K562 (cell line): ENCODE data around the gene ERFL. TPM values are rescaled to one million over a fixed set of nuclear protein-coding genes. Genes with fewer than 3 reads are reported as not detected.

Source experiments
- ATAC-seq: fragments of 200-7000 bp; cut with Tn5 transposase; 3 replicates; pipeline ENCODE4 v1.9.1; 2020; ENCODE audit warnings: moderate library complexity
- BruUV-seq: library from RNA; stranded (reverse); fragments of 400-500 nt; replicated peaks from 2 replicates; lab custom pipeline; 2021; lab: Mats Ljungman, UMichigan
- CTCF ChIA-PET: fragments of 300-600 bp; formaldehyde crosslinking; extraction: SDS; loops from one replicate; lab custom pipeline; 2021; ENCODE audit warnings: low intra/inter-chr PET ratio; lab: Yijun Ruan, JAX
- POLR2A ChIA-PET: fragments of 300-600, 350-650 bp; sonication (Branson Sonifier 250); formaldehyde crosslinking; extraction: SDS; loops from one replicate; lab custom pipeline; 2021; ENCODE audit warnings: antibody characterized with exemption, inconsistent platforms; lab: Yijun Ruan, JAX
- DNase-seq, 4 experiments: peaks; one replicate each; pipeline versions ENCODE4 v3.0.0 to v3.0.0-alpha.2; 2011 to 2018; ENCODE audit warnings: low spot score in 3 of 4, mixed read lengths in 3 of 4; ENCODE audit errors: extremely low read depth in 1 of 4
- FAIRE-seq: peaks from 2 replicates; lab custom pipeline; 2011; peaks lifted over from hg19 to GRCh38; lab: Jason Lieb, UNC
- H2AFZ ChIP-seq: 2 replicates; pipeline ENCODE4 v1.6.0; 2011; ENCODE audit warnings: low read depth, low read length, control low read depth, inconsistent platforms
- H3K27ac ChIP-seq: fragments of 200-600 bp; 3 replicates; pipeline ENCODE4 v1.8.0; 2011; ENCODE audit warnings: low read depth, mild to moderate bottlenecking, control low read depth, inconsistent platforms, low read length, moderate library complexity, mixed read lengths; ENCODE audit errors: extremely low read depth
- H3K27me3 ChIP-seq, 2 experiments: fragments of 300-600 bp in 1 of 2; 2 replicates in 1 of 2; 3 replicates in 1 of 2; pipeline versions ENCODE4 v1.6.0 to v1.8.0; 2011; ENCODE audit warnings: inconsistent platforms in 2 of 2, low read length in 2 of 2, mild to moderate bottlenecking in 1 of 2, mixed read lengths in 1 of 2, moderate library complexity in 1 of 2; ENCODE audit not compliant: control insufficient read depth in 2 of 2, insufficient read depth in 2 of 2
- H3K36me3 ChIP-seq: fragments of 300-600 bp; 3 replicates; pipeline ENCODE4 v1.8.0; 2011; ENCODE audit warnings: mild to moderate bottlenecking, low read length, inconsistent platforms; ENCODE audit not compliant: control insufficient read depth, insufficient read depth
- H3K4me1 ChIP-seq, 2 experiments: fragments of 200-600 bp in 1 of 2; replicated peaks in 1 of 2; 2 replicates in 1 of 2; 3 replicates in 1 of 2; pipeline versions ENCODE4 v1.5.1 to v1.8.0; 2011; ENCODE audit warnings: inconsistent platforms in 2 of 2, low read length in 2 of 2, mild to moderate bottlenecking in 1 of 2, mixed read lengths in 1 of 2, moderate library complexity in 1 of 2; ENCODE audit not compliant: control insufficient read depth in 2 of 2, insufficient read depth in 2 of 2
- H3K4me2 ChIP-seq: 2 replicates; pipeline ENCODE4 v1.6.1; 2011; ENCODE audit warnings: low read length, control low read depth, inconsistent platforms, mixed read lengths; ENCODE audit not compliant: insufficient read depth
- H3K4me3 ChIP-seq: fragments of 200-600 bp; sonication (generic), shearing (Covaris generic); 2 replicates; pipeline ENCODE4 v1.5.1; 2016; ENCODE audit warnings: control low read depth, inconsistent platforms
- H3K79me2 ChIP-seq: fragments of 200-600 bp; 3 replicates; pipeline ENCODE4 v1.8.0; 2011; ENCODE audit warnings: low read length, inconsistent platforms; ENCODE audit not compliant: control insufficient read depth, insufficient read depth
- H3K9ac ChIP-seq, 2 experiments: 2 replicates each; pipeline versions ENCODE4 v1.6.0 to v1.6.1; 2011; ENCODE audit warnings: low read depth in 2 of 2, low read length in 2 of 2, control low read depth in 1 of 2, inconsistent platforms in 1 of 2, mild to moderate bottlenecking in 1 of 2, mixed read lengths in 1 of 2; ENCODE audit not compliant: insufficient read depth in 1 of 2
- H3K9me1 ChIP-seq: one replicate; pipeline ENCODE4 v1.6.0; 2011; ENCODE audit warnings: inconsistent platforms, mild to moderate bottlenecking, low read length, moderate library complexity; ENCODE audit not compliant: control insufficient read depth, insufficient read depth
- H3K9me3 ChIP-seq: replicated peaks from 2 replicates; pipeline ENCODE4 v1.5.1; 2011; ENCODE audit warnings: low read depth, low read length, inconsistent platforms; ENCODE audit not compliant: control insufficient read depth, insufficient read depth
- H4K20me1 ChIP-seq: replicated peaks from 2 replicates; pipeline ENCODE4 v1.6.1; 2011; ENCODE audit warnings: low read length, inconsistent platforms, mixed read lengths; ENCODE audit not compliant: control insufficient read depth, insufficient read depth
- CEBPG ChIP-seq, 3 experiments: fragments of 200-800 bp in 1 of 3; sonication (Bioruptor generic) in 1 of 3; sonication (generic) in 1 of 3; formaldehyde crosslinking in 1 of 3; IDR thresholded peaks in 2 of 3; conservative IDR thresholded peaks in 1 of 3; 2 replicates each; pipeline versions ENCODE4 v1.6.1 to v1.8.0; 2016 to 2022; ENCODE audit warnings: missing compliant biosample characterization in 2 of 3, missing genetic modification characterization in 2 of 3, mild to moderate bottlenecking in 1 of 3, missing genetic modification reagents in 1 of 3
- FOXA3 ChIP-seq, 2 experiments: fragments of 450-650 bp in 1 of 2; sonication (generic) in 1 of 2; formaldehyde crosslinking; IDR thresholded peaks in 1 of 2; conservative IDR thresholded peaks in 1 of 2; 2 replicates each; pipeline versions ENCODE4 v1.4.0 to v1.8.0; 2020 to 2022; ENCODE audit warnings: mild to moderate bottlenecking in 2 of 2, missing genetic modification reagents in 1 of 2
- HLTF ChIP-seq: fragments of 450-650 bp; IDR thresholded peaks from 2 replicates; pipeline ENCODE4 v1.6.1; 2016
- IRF2 ChIP-seq: sonication (generic); formaldehyde crosslinking; IDR thresholded peaks from 2 replicates; pipeline ENCODE4 v1.8.1; 2022; ENCODE audit warnings: mild to moderate bottlenecking, missing genetic modification reagents
- PCBP2 ChIP-seq: fragments of 200-400 bp; formaldehyde crosslinking; IDR thresholded peaks from 2 replicates; pipeline ENCODE4 v1.6.1; 2018; ENCODE audit warnings: low read length, low read depth, mild to moderate bottlenecking, moderate library complexity; ENCODE audit not compliant: poor library complexity, severe bottlenecking
- ZNF165 ChIP-seq: fragments of 250-450 bp; sonication (Bioruptor Pico); IDR thresholded peaks from 2 replicates; pipeline ENCODE4 v1.4.0; 2020; ENCODE audit warnings: borderline replicate concordance
- WGBS: fragments of 100-300 bp; shearing (Covaris generic); methylation state at CpG from one replicate; pipeline ENCODE4 v1.1.6; 2016; ENCODE audit warnings: low coverage, mixed read lengths; ENCODE audit not compliant: insufficient coverage; ENCODE audit errors: missing lambda C conversion rate; 5-methylcytosine and 5-hydroxymethylcytosine counted together
- in situ Hi-C: fragments of 300-500 bp; cut with MboI; formaldehyde crosslinking; loops from 4 replicates; pipeline ENCODE4 v1.15.0; 2018; ENCODE audit warnings: inconsistent platforms, mixed read lengths
- intact Hi-C: fragments of 100-400 bp; cut with micrococcal nuclease; formaldehyde crosslinking; loops from 2 replicates; pipeline ENCODE4 v1.14.2; 2022
- polyA plus RNA-seq, 8 experiments: library from polyadenylated mRNA; depleted of rRNA in 4 of 8; stranded (reverse) in 5 of 8; unstranded in 3 of 8; fragments of >200 nt; fragmentation: Nextera tagmentation in 2 of 8; fragmentation: Illumina TruSeq in 1 of 8; extraction: Ambion mirVana in 2 of 8; extraction: Trizol in 1 of 8; gene quantifications; 2 replicates each; pipeline versions ENCODE4 v1.2.1 to v1.2.3, GENCODE V29; 2011 to 2014; ENCODE audit warnings: inconsistent platforms in 1 of 8, missing spikeins in 1 of 8
- total RNA-seq, 7 experiments: library from RNA; depleted of rRNA in 6 of 7; stranded (reverse); fragments of >200 nt in 6 of 7; fragmentation: Illumina TruSeq in 2 of 7; extraction: Trizol in 2 of 7; gene quantifications; 2 replicates each; pipeline versions ENCODE4 v1.2.1 to v1.2.3, GENCODE V29; 2011 to 2021; ENCODE audit warnings: low replicate concordance in 1 of 7
- TF ChIP-seq, protein P1 (sequence below): IDR thresholded peaks from 2 replicates; pipeline ENCODE4 v1.6.1; 2014; ENCODE audit warnings: antibody characterized with exemption

Gene ERFL
- total and polyA plus RNA-seq, 9 of the 15 experiments (the other 6 are each of a cell fraction or from before 2014, with no cell fraction given), result 0.07 to 0.75 (median 0.32) TPM; not detected in 4

DNA sequence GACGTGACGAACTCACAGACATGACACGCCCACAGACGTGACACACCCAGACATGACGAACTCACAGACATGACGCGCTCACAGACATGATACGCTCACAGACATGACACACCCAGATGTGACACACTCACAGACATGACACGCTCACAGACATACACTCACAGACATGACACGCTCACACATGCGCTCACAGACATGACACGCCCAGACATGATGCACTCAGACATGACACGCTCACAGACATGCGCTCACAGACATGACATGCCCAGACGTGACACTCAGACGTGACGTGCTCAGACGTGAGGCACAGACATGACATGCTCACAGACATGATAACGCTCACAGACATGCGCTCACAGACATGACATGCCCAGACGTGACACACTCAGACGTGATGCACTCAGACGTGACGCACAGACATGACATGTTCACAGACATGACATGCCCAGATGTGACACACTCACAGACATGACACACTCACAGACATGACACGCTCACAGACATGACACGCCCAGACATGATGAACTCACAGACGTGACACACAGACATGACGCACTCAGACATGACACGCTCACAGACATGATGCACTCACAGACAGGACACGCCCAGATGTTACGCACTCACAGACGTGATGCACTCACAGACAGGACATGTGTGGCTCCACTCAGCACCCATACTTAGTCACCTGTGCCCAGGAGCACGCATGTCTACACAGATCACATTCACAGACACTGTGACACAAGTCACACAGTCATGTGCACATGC, 8.1 kb downstream of the ERFL start:
- ATAC-seq, result no peak
- POLR2A ChIA-PET, result interaction anchor here (1.0 kb wide), 1 partner anchor 31 kb away, joined by 4 read pairs; no protein-coding TSS in a partner anchor
- no TSS peak for BruUV-seq

More for the DNA sequence above, 8.1 kb downstream of the ERFL start:
- CTCF ChIA-PET, result no interaction called here
- WGBS, result 66% methylated on average over 33 of the region's 33 CpGs
- Histone ChIP-seq H3K9me1 (no peaks in the 10 kb centered on the region), H3K9ac (no peak overlapping the region), H3K4me2 (no peak overlapping the region), H3K27me3 (peaks cover 14 to 36% of the 10 kb centered on the region in 2 experiments; a peak in 4 of 5 replicates), H3K79me2 (no peaks in the 10 kb centered on the region), H3K4me1 (peaks cover 0 to 28% of the 10 kb centered on the region in 2 experiments; a peak in 3 of 5 replicates), H3K9me3 (no peaks in the 10 kb centered on the region; the same call in 1 of the 2 replicates), H3K36me3 (no peaks in the 10 kb centered on the region)
- in situ Hi-C loops, result no loop called here
- TF ChIP-seq ZNF165 (CRISPR knock-in tag) (no peak), FOXA3 (CRISPR knock-in tag; conservative IDR thresholded peaks at IDR 0.05 in 1 of 2, IDR thresholded peaks at IDR 0.05 in 1 of 2) (0 out of 4 replicates have a peak, but pooled peaks of 1 of the 2 experiments have one; percentile 22), PCBP2 (no peak), IRF2 (CRISPR knock-in tag) (peak; percentile 72; the same call in 1 of the 2 replicates), CEBPG (CRISPR knock-in tag; IDR thresholded peaks at IDR 0.05) (0 out of 2 replicates have a peak, but pooled peaks have one; percentile 16), CEBPG (tag; conservative IDR thresholded peaks at IDR 0.05 in 1 of 2, IDR thresholded peaks at IDR 0.05 in 1 of 2) (no peak), HLTF (no peak)
- TF ChIP-seq, protein P1, sequence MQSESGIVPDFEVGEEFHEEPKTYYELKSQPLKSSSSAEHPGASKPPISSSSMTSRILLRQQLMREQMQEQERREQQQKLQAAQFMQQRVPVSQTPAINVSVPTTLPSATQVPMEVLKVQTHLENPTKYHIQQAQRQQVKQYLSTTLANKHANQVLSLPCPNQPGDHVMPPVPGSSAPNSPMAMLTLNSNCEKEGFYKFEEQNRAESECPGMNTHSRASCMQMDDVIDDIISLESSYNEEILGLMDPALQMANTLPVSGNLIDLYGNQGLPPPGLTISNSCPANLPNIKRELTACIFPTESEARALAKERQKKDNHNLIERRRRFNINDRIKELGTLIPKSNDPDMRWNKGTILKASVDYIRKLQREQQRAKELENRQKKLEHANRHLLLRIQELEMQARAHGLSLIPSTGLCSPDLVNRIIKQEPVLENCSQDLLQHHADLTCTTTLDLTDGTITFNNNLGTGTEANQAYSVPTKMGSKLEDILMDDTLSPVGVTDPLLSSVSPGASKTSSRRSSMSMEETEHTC, result no peak
- TF ChIP-seq, all 486 proteins: peak for 3
- peak; percentile 72 for FAIRE-seq
- intact Hi-C loops, result no loop called here
- no peak for DNase-seq
- Histone ChIP-seq H4K20me1 (peaks cover 8% of the 10 kb centered on the region; the same call in 1 of the 2 replicates), H3K27ac (no peak overlapping the region; the same call in 2 of the 3 replicates), H2AFZ (no peak overlapping the region), H3K4me3 (no peak overlapping the region)
